GM12801 (cell line): ENCODE data around the gene CCR2.

Experiments
- TF ChIP-seq, protein P1 (sequence below): IDR thresholded peaks from one replicate; pipeline ENCODE4 v1.5.1; 2011; ENCODE audit warnings: control low read depth; ENCODE audit not compliant: insufficient read length; ENCODE audit errors: extremely low read depth

CCR2 gene

GRCh38 chr3:46372492-46373359 lies 18.8 kb downstream of the CCR2 start:
- TF ChIP-seq, protein P1, sequence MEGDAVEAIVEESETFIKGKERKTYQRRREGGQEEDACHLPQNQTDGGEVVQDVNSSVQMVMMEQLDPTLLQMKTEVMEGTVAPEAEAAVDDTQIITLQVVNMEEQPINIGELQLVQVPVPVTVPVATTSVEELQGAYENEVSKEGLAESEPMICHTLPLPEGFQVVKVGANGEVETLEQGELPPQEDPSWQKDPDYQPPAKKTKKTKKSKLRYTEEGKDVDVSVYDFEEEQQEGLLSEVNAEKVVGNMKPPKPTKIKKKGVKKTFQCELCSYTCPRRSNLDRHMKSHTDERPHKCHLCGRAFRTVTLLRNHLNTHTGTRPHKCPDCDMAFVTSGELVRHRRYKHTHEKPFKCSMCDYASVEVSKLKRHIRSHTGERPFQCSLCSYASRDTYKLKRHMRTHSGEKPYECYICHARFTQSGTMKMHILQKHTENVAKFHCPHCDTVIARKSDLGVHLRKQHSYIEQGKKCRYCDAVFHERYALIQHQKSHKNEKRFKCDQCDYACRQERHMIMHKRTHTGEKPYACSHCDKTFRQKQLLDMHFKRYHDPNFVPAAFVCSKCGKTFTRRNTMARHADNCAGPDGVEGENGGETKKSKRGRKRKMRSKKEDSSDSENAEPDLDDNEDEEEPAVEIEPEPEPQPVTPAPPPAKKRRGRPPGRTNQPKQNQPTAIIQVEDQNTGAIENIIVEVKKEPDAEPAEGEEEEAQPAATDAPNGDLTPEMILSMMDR, result no peak

GRCh38 chr3:46374755-46375154 lies 20.8 kb downstream of the CCR2 start:
- TF ChIP-seq, protein P1, result no peak

- TF ChIP-seq, protein P1, result no peak
Measured at GRCh38 chr3:46375218-46375617, 21.3 kb downstream of the CCR2 start.

GRCh38 chr3:46375814-46376213 lies 21.9 kb downstream of the CCR2 start:
- TF ChIP-seq, protein P1, result no peak

- TF ChIP-seq, protein P1, result no peak
Measured at GRCh38 chr3:46378426-46378942, 24.6 kb downstream of the CCR2 start.

DNA sequence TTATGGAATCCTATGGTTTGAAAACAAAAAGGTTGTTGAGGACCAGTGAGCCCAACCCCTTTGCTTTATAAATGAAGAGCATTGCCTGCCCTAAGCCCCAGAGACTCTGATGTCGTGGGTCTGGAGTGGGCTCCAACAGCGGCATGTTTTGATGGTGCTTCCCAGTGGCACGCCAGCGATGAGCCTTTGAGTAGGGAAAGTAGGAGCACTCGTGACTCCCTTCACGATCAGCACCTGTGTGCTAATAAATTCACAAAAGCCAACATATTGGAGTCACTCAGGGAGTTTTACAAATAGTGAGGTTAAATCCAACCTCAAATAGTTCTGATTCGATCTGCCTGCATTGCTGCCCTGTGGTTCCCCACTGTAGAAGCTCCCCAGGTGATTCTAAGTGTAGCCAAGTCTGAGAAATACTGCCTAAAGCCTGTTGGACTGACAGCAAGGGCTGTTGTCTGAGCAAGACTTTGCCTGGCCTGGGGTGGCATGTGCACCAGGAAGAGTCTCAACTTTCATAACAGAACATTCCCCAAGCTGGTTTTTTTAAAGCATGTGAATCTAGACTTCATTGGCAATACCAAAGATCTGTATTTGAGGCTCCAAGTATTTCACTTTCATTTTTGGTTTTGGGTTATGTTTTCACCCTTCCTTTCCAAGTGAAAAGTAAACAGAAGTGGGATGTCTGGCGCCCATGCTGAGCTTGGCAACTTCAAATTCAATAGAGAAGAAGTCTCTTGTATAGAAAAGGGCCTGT lies 26.7 kb downstream of the CCR2 start:
- TF ChIP-seq, protein P1, result no peak

GRCh38 chr3:46381625-46382024 lies 27.7 kb downstream of the CCR2 start:
- TF ChIP-seq, protein P1, result no peak
